ENCODE measurements around the gene HOXC6.
"Not testable (repeated sequence)": the region's sequence is repeated elsewhere in the genome, so short reads cannot be mapped to it uniquely, and the experiment has no call there.

Gene HOXC6

GRCh38 chr12:54066408-54066807 lies 38.2 kb downstream of the HOXC6 start:
- FAIRE-seq = no peak
- no peak for DNase-seq (ENCODE audit: insufficient read length, low spot score)
- no peak for TF ChIP-seq CTCF (IDR thresholded peaks at IDR 0.05; ENCODE audit: insufficient read depth, missing control alignments)

- DNase-seq (ENCODE audit: insufficient read length, low spot score) (no peak), FAIRE-seq (no peak)
- no peak for TF ChIP-seq CTCF (IDR thresholded peaks at IDR 0.05; ENCODE audit: insufficient read depth, missing control alignments)
Observed at GRCh38 chr12:54068418-54069070, 40.3 kb downstream of the HOXC6 start.

GRCh38 chr12:54071942-54072341 lies 43.7 kb downstream of the HOXC6 start:
- no peak for FAIRE-seq
- TF ChIP-seq CTCF (IDR thresholded peaks at IDR 0.05; ENCODE audit: insufficient read depth, missing control alignments) = no peak
- DNase-seq (ENCODE audit: insufficient read length, low spot score) = no peak

GRCh38 chr12:54074308-54074707 lies 46.1 kb downstream of the HOXC6 start:
- DNase-seq (ENCODE audit: insufficient read length, low spot score) (no peak), FAIRE-seq (no peak)
- TF ChIP-seq CTCF (IDR thresholded peaks at IDR 0.05; ENCODE audit: insufficient read depth, missing control alignments) = no peak

GRCh38 chr12:54075409-54075808 lies 47.2 kb downstream of the HOXC6 start:
- DNase-seq (ENCODE audit: insufficient read length, low spot score) = no peak
- FAIRE-seq = no peak
- no peak for TF ChIP-seq CTCF (IDR thresholded peaks at IDR 0.05; ENCODE audit: insufficient read depth, missing control alignments)

- FAIRE-seq = no peak
- TF ChIP-seq CTCF (IDR thresholded peaks at IDR 0.05; ENCODE audit: insufficient read depth, missing control alignments) = no peak
- DNase-seq (ENCODE audit: insufficient read length, low spot score) = no peak
Observed at GRCh38 chr12:54075974-54076373, 47.7 kb downstream of the HOXC6 start.

- not testable (repeated sequence) for DNase-seq (ENCODE audit: insufficient read length, low spot score); FAIRE-seq
Observed at GRCh38 chr12:54077843-54078242, 49.6 kb downstream of the HOXC6 start.

- DNase-seq (ENCODE audit: insufficient read length, low spot score); FAIRE-seq: not testable (repeated sequence)
Observed at GRCh38 chr12:54079115-54079514, 50.9 kb downstream of the HOXC6 start.

All from D721Med (cell line).